COLO668 (cell line): ENCODE data around the gene ETV6.

Experiments used
- DNase-seq: peaks from one replicate; lab custom pipeline; 2025; ENCODE audit not compliant: unreplicated experiment; lab: John Stamatoyannopoulos, UW

ETV6 gene

DNA sequence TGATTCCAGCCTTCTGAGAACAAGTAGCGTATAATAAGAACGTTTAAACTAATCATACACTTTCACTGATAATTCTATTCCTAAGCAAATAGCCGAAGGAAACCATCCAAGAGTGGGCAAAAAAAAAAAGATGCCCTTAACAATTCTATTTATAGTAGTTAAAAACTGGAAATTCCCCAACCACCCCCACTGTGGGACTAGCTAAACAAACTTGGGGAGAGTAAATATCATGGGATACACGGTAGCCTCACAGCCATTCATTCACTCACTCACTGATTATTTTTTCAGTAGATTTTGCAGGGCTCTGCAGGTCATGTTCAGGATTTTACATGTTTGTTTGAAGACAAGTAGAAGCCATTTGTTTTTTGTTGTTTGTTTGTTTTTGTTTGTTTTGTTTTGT lies 197.0 kb downstream of the ETV6 start:
- DNase-seq = no peak

DNA sequence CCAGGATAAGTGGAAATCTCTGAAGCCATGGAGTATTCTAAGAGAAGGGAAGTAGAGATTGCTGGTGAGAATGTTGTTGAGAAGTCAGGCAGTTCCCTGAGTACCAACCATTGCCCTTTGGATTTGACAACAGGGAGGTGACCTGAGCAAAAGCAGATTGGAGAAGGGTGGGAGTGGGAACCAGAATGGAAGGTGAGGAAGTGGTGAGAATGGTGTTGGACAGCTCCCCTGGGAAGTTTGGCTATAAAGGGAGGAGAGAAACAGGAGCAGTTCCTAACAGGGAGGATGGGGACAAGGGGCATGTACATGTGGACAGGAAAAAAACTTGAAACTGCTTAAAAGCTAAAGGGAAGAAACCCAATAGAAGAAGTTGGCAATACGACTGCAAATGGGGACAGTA lies 198.1 kb downstream of the ETV6 start:
- DNase-seq = no peak

DNA sequence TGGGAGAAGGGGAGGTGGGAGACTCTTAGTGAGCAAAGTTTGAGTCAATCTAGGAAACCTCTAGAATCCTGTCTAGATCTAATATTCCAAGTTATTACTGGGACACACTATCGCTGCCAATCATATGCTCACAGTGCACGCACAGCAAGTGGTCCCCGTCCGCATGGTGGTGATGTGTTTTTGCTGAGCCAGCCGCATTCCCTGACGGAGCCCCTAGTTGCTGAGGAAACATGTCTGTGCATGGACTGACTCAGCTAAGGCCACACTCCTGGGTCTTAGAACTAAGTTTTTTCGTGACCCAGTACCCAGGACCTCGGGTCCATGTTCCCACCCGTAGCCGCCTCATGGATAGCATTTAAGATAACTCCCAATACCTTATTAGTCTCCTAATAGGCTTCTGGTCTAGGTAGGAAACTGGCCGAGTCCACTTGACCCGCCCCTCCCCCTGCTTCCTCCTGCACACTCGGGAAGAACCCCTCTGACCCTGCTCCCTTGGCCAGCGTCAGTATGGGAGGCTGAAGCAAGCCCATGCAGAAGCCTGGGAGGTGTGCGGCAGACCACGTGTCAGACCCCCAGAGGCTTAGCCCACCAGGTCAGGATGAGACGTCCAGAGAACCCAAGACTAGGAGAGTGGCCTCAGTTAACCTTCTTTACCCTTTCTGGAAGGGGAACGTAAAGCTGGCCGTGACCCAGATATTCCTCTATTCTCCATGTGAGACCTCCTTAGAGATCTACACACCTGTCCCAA lies 200.5 kb downstream of the ETV6 start:
- DNase-seq = no peak

DNA sequence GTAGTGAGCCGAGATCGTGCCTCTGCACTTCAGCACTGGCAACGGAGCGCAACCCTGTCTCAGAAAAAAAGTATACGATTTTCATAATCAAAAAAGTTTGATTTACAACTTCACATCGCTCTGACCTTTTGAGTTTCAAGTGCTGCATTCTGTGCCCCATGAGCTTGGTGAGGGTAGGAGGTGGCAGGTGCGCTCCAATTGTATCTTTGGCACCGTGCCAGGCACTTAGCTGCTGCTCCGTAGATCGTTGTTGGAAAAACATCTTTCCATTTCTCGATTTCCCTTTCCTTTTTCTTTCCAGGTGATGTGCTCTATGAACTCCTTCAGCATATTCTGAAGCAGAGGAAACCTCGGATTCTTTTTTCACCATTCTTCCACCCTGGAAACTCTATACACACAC lies 203.7 kb downstream of the ETV6 start:
- peak; percentile 78 for DNase-seq

DNA sequence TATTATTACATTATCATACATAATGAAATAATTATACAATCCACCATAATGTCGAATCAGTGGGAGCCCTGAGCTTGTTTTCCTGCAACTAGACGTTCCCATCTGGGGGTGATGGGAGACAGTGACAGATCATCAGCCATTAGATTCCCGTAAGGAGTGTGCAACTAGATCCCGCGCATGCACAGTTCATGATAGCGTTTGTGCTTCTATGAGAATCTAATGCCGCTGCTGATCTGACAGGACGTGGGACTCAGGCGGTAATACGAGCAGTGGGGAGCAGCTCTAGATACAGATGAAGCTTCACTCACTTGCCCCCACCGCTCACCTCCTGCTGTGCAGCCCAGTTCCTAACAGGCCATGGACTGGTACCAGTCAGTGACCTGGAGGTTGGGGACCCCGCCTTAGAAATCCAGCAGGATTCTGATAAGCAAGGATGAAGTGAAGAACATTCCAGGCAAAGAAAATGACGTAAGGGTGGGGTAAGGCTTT lies 204.6 kb downstream of the ETV6 start:
- peak; percentile 20 for DNase-seq

DNA sequence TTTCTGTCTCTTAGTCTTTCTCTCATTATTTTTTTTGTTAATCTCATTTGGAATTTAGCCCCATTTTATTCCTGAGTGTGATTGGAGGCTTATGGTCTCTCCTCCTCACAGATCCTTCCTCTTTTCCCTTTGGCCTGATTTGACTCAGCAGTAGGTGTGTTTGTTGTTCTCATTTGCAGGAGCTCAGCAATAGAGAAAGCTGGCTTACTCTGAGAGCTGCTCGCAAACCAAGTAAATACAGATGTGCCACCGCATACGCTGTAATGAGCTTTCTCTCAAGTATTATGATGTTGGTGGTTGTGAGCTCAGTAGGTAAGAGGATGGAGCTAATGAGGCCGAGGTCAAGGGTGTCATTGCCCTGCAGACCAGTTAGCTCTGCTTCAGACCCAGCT lies 206.5 kb downstream of the ETV6 start:
- peak; percentile 61 for DNase-seq

DNA sequence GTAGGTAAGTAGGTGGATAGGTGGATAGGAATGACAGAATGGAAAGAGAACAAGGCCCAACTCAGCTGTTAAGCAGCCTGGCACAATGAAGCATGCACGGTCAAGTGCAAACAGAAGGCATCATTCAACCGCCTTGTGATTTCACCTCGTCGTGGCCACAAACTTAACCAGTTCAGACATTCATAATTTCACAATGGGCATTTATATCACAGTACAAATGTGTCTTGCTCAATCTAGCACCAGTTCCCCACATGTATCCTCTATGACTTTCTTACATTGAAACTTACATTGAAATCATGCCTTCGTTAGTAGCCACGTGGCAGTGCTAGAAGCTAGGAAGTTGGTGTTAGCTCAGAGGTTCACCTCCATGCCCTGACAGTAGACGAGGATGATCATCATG lies 207.5 kb downstream of the ETV6 start:
- no peak for DNase-seq

DNA sequence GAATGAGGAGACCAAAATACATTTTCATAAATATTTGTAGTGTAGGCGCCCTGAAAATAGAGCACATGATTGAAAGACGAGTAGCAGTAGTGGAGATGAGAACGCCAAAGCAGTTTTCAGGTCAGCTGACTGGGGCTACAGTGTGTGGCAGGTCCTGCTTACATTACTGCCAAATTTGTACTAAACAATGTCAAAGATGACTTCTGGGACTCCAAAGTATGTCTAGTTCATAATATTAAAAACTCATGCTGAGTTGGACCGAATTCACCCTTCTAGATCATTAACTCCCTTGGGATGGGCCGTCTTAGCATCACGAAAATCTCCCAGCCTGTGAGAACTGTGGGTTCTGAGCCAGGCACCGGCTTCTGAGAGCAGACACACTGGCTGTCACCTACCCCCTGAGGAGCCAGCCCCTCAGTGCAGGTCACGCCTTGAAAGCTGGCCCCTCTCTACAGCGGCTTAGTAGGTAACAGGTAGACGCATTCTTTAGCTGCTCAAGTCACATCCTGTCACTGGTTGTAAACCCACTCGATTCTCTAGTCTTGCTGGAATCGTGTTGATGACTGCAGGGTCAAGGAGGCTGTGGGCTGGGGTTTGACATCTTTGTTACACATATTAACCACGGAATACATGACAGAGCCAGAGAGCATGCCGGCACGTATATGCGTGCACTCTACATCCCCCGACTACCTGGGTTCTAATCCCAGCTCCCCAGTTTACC lies 210.4 kb downstream of the ETV6 start:
- DNase-seq = no peak

DNA sequence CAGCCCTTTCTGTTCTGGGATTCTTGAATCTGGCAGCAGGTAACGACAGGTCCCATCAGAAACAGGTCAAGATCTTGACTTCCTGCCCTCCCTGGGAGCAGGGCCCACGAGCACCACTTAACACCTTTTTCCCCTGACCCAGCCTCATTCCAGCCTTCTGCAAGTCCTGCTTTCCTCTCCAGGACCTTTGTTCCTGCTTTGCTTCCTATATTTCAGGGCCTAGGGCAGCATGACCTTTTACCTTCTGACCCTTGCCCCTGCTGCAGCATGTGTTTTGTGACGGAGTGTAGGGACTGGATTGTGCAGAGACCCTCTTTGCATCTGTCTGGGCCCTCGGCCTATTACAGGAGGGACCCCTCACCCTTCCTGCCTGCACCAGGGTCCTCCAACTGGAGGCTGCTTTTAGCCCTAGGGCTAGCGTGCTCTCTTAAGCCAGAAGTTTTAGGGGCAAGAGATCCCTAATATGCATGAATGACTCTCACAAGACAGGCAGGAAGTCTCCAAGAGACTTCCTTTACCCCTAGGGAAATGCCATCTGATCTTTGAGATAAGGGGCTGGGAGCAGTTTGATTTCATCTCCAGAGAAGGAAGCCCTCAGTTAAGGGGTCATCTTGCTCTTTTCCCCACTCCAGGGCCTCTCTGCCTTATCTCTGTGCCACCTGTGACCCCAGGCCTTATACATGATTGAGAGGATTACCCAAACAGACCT lies 211.8 kb downstream of the ETV6 start:
- DNase-seq = no peak

DNA sequence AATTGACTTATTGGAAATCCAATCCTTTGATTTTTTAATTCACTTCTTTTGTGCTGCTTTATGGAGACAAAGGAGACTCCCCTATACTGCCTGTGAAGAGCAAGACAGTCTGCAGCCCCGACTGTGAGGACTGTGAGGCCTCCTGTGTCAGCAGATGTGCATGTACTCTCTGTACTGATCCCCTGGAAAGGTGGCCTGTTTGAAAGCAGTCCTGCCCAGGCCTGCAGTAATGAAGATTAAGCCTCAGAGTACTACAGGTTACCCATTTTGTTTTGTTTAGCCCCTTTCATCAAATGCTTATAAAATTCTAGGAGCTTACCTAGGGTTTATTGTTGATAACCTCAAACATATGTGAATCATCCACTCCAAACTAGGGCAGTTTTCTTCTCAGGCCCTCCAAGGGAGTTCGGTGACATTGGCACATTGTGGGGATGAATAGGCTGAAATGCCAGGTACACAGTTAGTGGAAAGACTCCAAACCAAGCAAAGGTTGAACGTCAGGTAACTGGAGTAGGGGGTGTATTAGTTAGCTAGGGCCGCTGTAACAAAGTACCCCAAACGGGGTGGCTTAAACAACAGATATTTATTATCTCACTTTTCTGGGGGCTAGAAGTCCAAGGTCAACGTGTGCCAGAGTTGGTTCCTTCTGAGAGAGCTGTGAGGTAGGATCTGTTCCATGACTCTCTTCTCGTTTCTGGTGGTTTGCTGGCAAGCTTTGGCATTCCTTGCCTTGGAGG lies 212.6 kb downstream of the ETV6 start:
- no peak for DNase-seq

DNA sequence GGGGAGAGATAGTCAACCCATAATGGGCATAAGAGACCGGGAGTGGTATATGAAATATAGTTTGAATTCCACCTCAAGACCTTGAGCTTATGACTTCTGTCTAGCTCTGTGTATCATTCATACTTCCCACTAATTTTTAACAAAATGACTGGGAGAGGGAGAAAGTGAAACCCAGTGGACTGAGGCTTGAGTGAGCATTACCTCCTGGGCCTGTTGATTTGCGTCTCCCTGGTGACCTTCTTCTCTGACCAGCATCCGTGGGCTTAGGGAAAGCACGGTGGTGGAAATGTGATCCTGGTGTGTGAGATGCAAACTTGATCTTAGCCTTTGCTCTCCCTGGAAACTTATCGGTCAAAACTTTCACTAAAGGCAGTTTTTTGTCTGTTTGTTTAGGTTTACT lies 213.3 kb downstream of the ETV6 start:
- peak; percentile 46 for DNase-seq

DNA sequence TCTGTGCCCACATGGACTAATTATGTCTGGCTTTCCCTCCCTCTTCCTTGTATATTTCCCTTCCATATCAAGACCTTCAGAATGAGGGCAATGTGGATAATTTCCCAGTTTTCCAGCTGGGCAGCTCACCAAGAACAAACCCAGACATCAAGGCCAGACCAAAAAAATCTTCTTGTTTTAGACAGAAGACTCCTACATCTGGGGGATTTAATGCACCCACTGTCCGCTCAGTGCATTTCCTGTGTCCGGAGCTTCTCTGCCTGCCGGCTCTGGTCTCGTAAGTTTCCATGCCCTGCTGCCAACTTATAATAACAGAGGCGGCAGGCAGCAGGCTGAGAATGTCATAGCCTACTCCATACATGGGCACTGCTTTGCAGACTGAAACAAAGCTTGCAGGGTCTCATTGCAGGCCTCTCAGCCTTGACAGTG lies 214.0 kb downstream of the ETV6 start:
- DNase-seq = no peak

DNA sequence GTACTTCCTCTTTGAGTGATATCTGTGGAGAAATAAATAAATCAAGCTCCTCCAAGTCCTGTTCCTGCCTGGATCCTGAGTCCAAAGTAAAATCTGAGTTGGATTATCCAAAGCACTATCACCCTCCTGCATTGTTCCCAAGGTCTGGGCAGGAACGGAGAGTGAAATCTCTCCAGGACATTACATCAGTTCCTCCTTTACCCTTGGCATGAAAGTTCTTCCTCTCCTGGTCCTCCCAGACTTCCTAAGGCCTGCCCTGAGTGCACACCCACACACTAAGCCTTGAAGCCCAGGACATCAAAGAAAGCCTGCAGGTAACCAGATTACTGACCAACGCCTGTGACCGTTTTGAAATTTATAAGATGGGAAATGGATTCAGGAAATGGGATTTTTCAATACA lies 214.5 kb downstream of the ETV6 start:
- no peak for DNase-seq

DNA sequence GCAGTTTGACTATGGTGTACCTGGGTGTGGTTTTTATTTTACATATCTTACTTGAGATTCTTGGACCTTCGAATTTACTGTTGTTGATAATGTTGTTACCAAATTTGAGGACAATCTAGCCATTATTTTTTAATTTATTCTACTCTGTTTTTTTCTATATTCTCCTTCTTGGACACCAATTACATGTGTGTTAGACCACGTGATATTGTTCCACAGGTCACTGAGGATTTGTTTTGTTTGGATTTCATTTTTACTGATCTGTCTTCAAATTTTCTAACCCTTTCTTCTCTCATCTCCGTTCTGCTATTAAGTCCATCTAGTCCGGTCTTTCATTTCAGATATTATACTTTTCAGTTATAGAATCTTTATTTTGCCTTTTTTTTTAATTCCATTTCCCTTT lies 216.3 kb downstream of the ETV6 start:
- no peak for DNase-seq

DNA sequence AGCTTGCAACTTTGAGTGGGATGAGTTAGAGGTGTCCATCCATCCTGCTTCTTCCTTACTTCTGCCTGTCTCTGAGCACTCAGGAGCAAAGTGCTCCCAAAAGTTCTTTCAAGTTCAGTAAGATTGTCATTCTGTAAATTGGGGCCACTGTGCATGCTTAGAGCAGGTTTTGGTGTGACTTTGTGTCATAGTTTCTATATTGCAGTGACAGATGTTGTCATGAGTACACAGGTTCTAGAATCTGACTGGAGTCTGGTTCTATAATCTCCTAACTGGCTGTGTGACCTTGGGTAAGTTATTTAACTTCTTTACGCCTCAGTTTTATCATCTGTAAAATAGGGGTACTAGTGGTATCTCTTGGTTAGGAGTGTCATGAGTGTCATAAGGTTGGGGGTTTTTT lies 218.6 kb downstream of the ETV6 start:
- DNase-seq = no peak

DNA sequence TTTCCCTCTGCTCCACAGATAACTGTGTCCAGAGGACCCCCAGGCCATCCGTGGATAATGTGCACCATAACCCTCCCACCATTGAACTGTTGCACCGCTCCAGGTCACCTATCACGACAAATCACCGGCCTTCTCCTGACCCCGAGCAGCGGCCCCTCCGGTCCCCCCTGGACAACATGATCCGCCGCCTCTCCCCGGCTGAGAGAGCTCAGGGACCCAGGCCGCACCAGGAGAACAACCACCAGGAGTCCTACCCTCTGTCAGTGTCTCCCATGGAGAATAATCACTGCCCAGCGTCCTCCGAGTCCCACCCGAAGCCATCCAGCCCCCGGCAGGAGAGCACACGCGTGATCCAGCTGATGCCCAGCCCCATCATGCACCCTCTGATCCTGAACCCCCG lies 219.9 kb downstream of the ETV6 start:
- DNase-seq = no peak

DNA sequence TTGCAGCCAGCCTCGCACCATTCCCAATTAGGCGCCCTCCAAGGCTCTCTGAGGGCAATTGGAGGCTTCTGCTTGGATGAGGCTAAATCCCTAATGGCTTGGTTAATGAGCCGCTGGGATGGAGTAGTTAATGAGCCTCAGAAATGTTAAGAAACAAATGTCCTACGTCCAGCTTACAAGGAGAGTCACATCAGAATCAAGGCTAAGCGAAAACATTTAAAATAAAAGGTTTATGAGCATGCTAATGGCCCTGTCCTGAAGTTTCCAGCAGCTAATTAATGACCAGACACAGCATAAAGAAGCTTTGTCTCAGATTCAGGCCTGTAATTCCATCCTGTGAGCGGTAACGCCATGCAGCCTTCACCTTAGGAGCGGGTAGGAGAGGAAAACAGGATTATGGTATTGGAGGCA lies 220.6 kb downstream of the ETV6 start:
- DNase-seq = no peak

DNA sequence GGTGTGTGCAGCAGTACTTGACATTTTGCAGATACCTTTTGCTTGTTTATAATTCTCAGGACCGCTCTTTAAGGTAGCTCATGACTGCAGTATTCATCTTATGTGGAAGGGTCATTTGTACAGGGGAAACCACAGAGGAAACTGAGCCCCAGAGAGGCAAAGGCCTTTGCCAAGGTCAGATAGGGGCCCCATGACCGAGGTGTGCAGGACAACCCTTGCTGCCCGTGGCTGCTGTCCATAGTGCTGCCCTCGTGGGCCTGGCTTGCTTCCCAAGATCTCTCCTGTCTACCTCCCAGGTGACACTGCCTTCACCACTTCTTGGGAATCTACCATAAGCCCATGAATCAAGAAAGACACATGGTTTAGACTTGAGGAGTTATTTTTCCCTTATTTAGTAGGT lies 222.6 kb downstream of the ETV6 start:
- DNase-seq = no peak

DNA sequence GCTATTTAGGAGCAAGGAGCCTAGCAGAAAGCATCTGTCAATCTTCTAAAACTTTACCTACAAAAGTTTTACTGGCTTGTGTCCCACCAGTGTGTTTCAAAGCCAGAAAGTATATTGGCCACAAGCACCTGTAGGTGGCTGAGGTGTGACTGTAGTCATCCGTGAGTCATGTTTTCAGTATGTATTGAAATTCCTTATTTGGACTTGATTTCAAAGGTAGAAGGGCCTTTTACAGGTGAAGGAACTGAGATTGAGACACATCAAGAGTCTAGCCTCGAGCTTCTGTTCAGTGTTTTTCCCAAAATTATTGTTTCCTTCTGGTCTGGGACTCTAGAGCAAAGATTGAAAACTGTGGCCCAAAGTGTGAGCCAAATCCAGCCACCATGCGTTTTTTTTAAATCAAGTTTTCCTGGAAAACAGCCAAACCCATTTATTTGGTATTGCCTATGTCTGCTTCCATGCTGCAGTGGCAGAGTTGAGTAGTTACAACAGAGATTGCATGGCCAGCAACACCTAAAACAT lies 226.0 kb downstream of the ETV6 start:
- no peak for DNase-seq

DNA sequence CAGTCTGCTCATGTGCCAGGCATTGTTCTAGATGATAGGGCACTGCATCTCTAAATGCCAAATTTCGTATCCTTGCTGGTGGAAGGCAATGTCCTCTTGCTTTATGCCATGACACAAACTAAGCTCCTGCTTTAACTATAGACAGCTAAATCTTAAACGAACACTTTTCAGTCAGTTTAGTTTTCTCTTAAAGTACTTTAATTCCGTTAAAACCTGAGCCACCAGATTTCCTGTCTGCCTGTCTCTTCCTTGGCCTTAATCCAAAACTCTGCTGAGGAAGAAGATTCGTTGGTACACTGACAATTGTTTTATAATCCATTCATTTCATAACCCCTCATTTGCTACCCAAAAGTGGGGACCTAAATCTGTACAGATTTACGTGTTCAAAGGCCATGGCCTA lies 226.8 kb downstream of the ETV6 start:
- DNase-seq = no peak
